DOHH2 (cell line): ENCODE data around the gene NRBP1.

ENCODE experiments used
- H3F3A ChIP-seq: fragments of 200-600 bp; sonication (generic), shearing (Covaris generic); 2 replicates; pipeline ENCODE4 v1.6.0; 2016; ENCODE audit warnings: antibody characterized with exemption, mild to moderate bottlenecking; ENCODE audit not compliant: control insufficient read depth, insufficient read depth
- H3K27ac ChIP-seq: fragments of 200-600 bp; sonication (generic); 2 replicates; pipeline ENCODE4 v1.5.1; 2014; ENCODE audit warnings: low read depth, mild to moderate bottlenecking, low read length, moderate library complexity
- H3K27me3 ChIP-seq: fragments of 200-600 bp; sonication (generic); 2 replicates; pipeline ENCODE4 v1.6.1; 2014; ENCODE audit warnings: mild to moderate bottlenecking, low read length, mixed read lengths; ENCODE audit not compliant: control insufficient read depth
- H3K36me3 ChIP-seq: fragments of 200-600 bp; sonication (generic); 2 replicates; pipeline ENCODE4 v1.6.1; 2014; ENCODE audit warnings: mild to moderate bottlenecking, low read length, moderate library complexity, mixed read lengths; ENCODE audit not compliant: control insufficient read depth
- H3K4me1 ChIP-seq: fragments of 200-600 bp; sonication (generic); 2 replicates; pipeline ENCODE4 v1.6.1; 2014; ENCODE audit warnings: mild to moderate bottlenecking, low read length, mixed read lengths; ENCODE audit not compliant: control insufficient read depth
- H3K4me2 ChIP-seq: fragments of 200-600 bp; sonication (generic); 2 replicates; pipeline ENCODE4 v1.6.0; 2014; ENCODE audit warnings: mild to moderate bottlenecking, low read length, moderate library complexity
- H3K4me3 ChIP-seq: fragments of 200-600 bp; sonication (generic); 2 replicates; pipeline ENCODE4 v1.5.1; 2014; ENCODE audit warnings: mild to moderate bottlenecking, low read length, mixed read lengths
- H3K79me2 ChIP-seq: fragments of 200-600 bp; sonication (generic); 2 replicates; pipeline ENCODE4 v1.6.1; 2014; ENCODE audit warnings: mild to moderate bottlenecking, low read length, mixed read lengths; ENCODE audit not compliant: control insufficient read depth
- H3K9me2 ChIP-seq: fragments of 200-600 bp; sonication (generic); replicated peaks from 2 replicates; pipeline ENCODE4 v1.6.1; 2014; ENCODE audit warnings: mild to moderate bottlenecking, low read length, mixed read lengths; ENCODE audit not compliant: control insufficient read depth
- H3K9me3 ChIP-seq: fragments of 200-600 bp; sonication (generic); 2 replicates; pipeline ENCODE4 v1.6.1; 2014; ENCODE audit warnings: antibody characterized with exemption, low read length, mixed read lengths; ENCODE audit not compliant: control insufficient read depth, insufficient read depth
- H4K20me1 ChIP-seq: fragments of 200-600 bp; sonication (generic); 2 replicates; pipeline ENCODE4 v1.6.0; 2014; ENCODE audit warnings: low read depth, mild to moderate bottlenecking, antibody characterized with exemption, low read length, moderate library complexity; ENCODE audit not compliant: control insufficient read depth, insufficient read depth
- CTCF ChIP-seq: fragments of 200-600 bp; sonication (generic); IDR thresholded peaks from one replicate; pipeline ENCODE4 v1.5.1; 2014; ENCODE audit warnings: antibody characterized with exemption, mild to moderate bottlenecking, low read depth, low read length; ENCODE audit not compliant: poor library complexity, severe bottlenecking
- EZH2phosphoT487 ChIP-seq: fragments of 200-600 bp; sonication (generic); IDR thresholded peaks from 2 replicates; pipeline ENCODE4 v1.6.1; 2017; ENCODE audit warnings: borderline replicate concordance, mild to moderate bottlenecking, antibody characterized with exemption, low read length, moderate library complexity, mixed read lengths

The NRBP1 gene

DNA sequence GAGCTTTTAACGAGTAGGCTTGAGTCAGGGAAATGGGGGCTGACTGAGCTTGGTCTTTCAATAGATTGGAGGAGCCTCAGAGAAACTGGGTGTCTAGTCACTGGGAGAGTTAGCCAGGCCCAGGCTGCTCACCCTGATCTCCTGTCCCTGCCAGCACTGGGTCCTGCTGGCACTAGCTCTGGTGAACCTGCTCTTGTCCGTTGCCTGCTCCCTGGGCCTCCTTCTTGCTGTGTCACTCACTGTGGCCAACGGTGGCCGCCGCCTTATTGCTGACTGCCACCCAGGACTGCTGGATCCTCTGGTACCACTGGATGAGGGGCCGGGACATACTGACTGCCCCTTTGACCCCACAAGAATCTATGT lies 14.5 kb downstream of the NRBP1 start:
- H4K20me1 ChIP-seq: no peaks in the 10 kb centered on the region
- H3F3A ChIP-seq: no peaks in the 10 kb centered on the region
- peaks cover 33% of the 10 kb centered on the region for H3K36me3 ChIP-seq
- no peak overlapping the region for H3K27ac ChIP-seq
- no peaks in the 10 kb centered on the region for H3K27me3 ChIP-seq
- H3K9me3 ChIP-seq: no peaks in the 10 kb centered on the region
- H3K4me3 ChIP-seq: no peak overlapping the region
- no peaks in the 10 kb centered on the region for H3K79me2 ChIP-seq
- H3K4me2 ChIP-seq: no peak overlapping the region
- H3K9me2 ChIP-seq: no peaks in the 10 kb centered on the region
- H3K4me1 ChIP-seq: no peaks in the 10 kb centered on the region
- TF ChIP-seq EZH2phosphoT487 (no peak), CTCF (no peak)

DNA sequence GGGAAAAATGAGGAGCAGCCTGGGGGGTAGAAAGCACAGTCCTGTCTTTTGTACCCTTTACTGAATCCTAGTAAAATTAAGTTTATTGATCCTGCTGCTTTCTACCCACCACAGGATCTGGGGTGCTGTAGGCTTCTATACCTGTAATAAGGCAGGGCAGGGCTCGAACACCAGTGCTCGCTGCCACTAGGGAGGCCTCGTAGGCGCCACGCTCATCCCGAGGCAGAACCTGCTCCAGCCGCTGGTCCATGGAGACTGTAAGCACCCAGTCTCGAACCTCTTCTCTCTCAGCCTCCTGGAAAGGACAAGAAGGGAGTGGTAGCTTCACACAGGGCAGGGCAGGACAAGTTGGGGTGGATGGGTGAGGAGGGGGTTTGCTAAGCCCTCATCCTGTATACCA lies 16.7 kb downstream of the NRBP1 start:
- Histone ChIP-seq H3K36me3 (peaks cover 18% of the 10 kb centered on the region), H3K79me2 (no peaks in the 10 kb centered on the region), H3F3A (no peaks in the 10 kb centered on the region), H3K27ac (no peak overlapping the region), H3K4me3 (no peak overlapping the region), H3K4me2 (no peak overlapping the region), H3K9me2 (no peaks in the 10 kb centered on the region), H3K4me1 (no peaks in the 10 kb centered on the region), H3K27me3 (no peaks in the 10 kb centered on the region), H4K20me1 (no peaks in the 10 kb centered on the region), H3K9me3 (no peaks in the 10 kb centered on the region)
- TF ChIP-seq EZH2phosphoT487 (no peak), CTCF (no peak)

DNA sequence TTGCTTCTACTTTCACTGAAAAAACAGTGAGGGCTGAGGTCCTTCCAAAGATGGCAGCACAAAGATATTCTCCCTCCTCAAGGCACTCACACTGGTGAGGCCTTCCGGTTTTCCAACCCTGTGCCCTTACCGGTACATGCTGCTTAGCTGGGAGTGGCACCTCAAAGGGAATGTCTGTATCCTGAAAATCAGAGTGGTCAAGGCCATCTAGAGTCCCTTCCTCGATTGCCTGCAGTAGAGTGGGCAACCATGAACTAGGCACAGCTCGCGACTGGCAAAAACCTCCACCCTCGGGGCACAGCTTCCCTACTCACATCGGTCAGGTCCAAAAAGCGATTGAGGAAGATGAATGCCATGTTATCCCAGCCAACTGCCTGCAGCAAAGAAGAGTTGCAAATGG lies 17.2 kb downstream of the NRBP1 start:
- Histone ChIP-seq H3K36me3 (peaks cover 13% of the 10 kb centered on the region), H3K4me1 (no peaks in the 10 kb centered on the region), H3K9me2 (no peaks in the 10 kb centered on the region), H3K4me2 (no peak overlapping the region), H3K27ac (no peak overlapping the region), H3K4me3 (no peak overlapping the region), H3K9me3 (no peaks in the 10 kb centered on the region), H4K20me1 (no peaks in the 10 kb centered on the region), H3K27me3 (no peaks in the 10 kb centered on the region), H3F3A (no peaks in the 10 kb centered on the region), H3K79me2 (no peaks in the 10 kb centered on the region)
- TF ChIP-seq CTCF (no peak), EZH2phosphoT487 (no peak)

DNA sequence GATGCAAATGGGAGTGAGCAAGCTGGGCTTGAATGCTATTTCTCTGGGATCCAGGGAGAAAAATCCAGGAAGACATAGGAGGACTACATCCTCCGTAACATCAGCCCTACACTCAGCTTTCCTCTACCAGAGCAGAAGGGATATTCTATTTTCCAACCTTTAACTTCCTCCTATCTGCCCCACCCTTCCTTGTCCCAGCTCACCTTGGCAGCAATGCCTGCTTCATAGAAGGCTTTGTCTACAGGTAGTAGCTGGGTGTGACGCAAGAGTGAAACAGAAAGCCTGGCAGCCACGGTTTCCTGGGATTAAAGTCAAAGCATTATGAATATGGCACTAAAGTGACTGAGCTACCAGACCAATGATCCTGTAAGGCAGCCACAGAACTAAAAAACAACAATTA lies 17.6 kb downstream of the NRBP1 start:
- peaks cover 9% of the 10 kb centered on the region for H3K36me3 ChIP-seq
- H3K27me3 ChIP-seq: no peaks in the 10 kb centered on the region
- TF ChIP-seq CTCF: no peak
- no peak for TF ChIP-seq EZH2phosphoT487
- no peaks in the 10 kb centered on the region for H3K79me2 ChIP-seq
- H3K9me2 ChIP-seq: no peaks in the 10 kb centered on the region
- no peak overlapping the region for H3K4me2 ChIP-seq
- no peak overlapping the region for H3K4me3 ChIP-seq
- no peaks in the 10 kb centered on the region for H3F3A ChIP-seq
- H3K4me1 ChIP-seq: no peaks in the 10 kb centered on the region
- no peaks in the 10 kb centered on the region for H4K20me1 ChIP-seq
- H3K27ac ChIP-seq: no peak overlapping the region
- no peaks in the 10 kb centered on the region for H3K9me3 ChIP-seq
